Measurements from ENCODE around the gene TAF15. TPM values are rescaled to one million over a fixed set of nuclear protein-coding genes. Genes with fewer than 3 reads are reported as not detected.
A peak's percentile ranks its signal among the peaks of the same experiment; 100 is the strongest.

Gene TAF15
- total and polyA plus RNA-seq, 2 donors (not counting 1 experiment from before 2014, with no cell fraction given): 22.9 to 84.1 TPM

DNA sequence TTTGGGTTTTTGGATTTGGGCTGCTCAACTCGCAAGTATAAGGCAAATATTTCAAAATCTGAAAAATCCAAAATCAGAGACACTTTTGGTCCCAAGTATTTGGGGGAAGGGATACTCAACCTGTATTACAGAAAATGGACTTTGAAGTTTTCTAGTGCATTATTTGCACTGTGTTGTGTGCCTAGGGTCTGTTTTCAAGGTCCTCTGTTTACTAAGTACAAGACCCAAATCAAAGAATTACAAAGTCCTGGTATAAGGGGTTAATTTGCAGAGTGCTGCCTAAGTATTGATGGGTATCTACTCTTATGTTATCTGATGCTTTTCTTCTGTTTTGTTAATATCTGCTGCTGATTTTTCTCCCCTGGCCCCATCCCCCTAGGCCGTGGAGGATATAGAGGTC, 34.4 kb downstream of the TAF15 start:
- Histone ChIP-seq H2AFZ (ENCODE audit: low read length) (no peak overlapping the region), H3K4me1 (ENCODE audit: control insufficient read depth, extremely low read depth, insufficient read depth, low read length) (no peaks in the 10 kb centered on the region), H4K20me1 (ENCODE audit: control insufficient read depth, extremely low read depth, insufficient read depth, low read length) (no peaks in the 10 kb centered on the region), H3K9ac (ENCODE audit: insufficient read depth, low read length) (no peak overlapping the region), H3K79me2 (ENCODE audit: control insufficient read depth, insufficient read depth, low read length) (no peaks in the 10 kb centered on the region), H3K4me2 (ENCODE audit: extremely low read depth, insufficient read depth, low read length) (no peak overlapping the region), H3K4me3 (replicated peaks in 1 of 4; ENCODE audit: control extremely low read depth in 1 of 4, insufficient read depth in 1 of 4, low read depth in 3 of 4, low read length in 4 of 4) (no peak overlapping the region), H3K9me3 (ENCODE audit: control insufficient read depth, insufficient read depth, low read depth, low read length) (no peaks in the 10 kb centered on the region), H3K36me3 (ENCODE audit: control insufficient read depth, insufficient read depth, low read length) (no peaks in the 10 kb centered on the region), H3K27ac (ENCODE audit: insufficient read depth, low read length) (no peak overlapping the region), H3K27me3 (ENCODE audit: control insufficient read depth, insufficient read depth, low read length) (no peaks in the 10 kb centered on the region)
- TF ChIP-seq EZH2 (IDR thresholded peaks at IDR 0.05; ENCODE audit: low read length, missing control alignments) (no peak), CTCF (conservative IDR thresholded peaks at IDR 0.05 in 1 of 2, IDR thresholded peaks at IDR 0.05 in 1 of 2; ENCODE audit: low read depth in 1 of 2, low read length in 2 of 2) (no peak)
- DNase-seq (ENCODE audit: low read depth in 2 of 2): no peak

DNA sequence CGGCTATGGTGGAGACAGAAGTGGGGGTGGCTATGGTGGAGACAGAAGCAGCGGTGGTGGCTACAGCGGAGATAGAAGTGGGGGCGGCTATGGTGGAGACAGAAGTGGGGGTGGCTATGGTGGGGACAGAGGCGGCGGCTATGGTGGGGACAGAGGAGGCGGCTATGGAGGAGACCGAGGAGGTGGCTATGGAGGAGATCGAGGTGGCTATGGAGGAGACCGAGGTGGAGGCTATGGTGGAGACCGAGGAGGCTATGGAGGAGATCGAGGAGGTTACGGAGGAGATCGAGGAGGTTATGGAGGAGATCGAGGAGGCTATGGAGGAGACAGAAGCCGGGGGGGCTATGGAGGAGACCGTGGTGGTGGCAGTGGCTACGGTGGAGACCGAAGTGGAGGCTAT, 35.3 kb downstream of the TAF15 start:
- Histone ChIP-seq H3K36me3 (ENCODE audit: control insufficient read depth, insufficient read depth, low read length) (no peaks in the 10 kb centered on the region), H3K4me3 (replicated peaks in 1 of 4; ENCODE audit: control extremely low read depth in 1 of 4, insufficient read depth in 1 of 4, low read depth in 3 of 4, low read length in 4 of 4) (no peak overlapping the region), H2AFZ (ENCODE audit: low read length) (no peak overlapping the region), H3K27ac (ENCODE audit: insufficient read depth, low read length) (no peak overlapping the region), H3K27me3 (ENCODE audit: control insufficient read depth, insufficient read depth, low read length) (no peaks in the 10 kb centered on the region), H3K9ac (ENCODE audit: insufficient read depth, low read length) (no peak overlapping the region), H3K4me2 (ENCODE audit: extremely low read depth, insufficient read depth, low read length) (no peak overlapping the region), H3K9me3 (ENCODE audit: control insufficient read depth, insufficient read depth, low read depth, low read length) (no peaks in the 10 kb centered on the region), H3K79me2 (ENCODE audit: control insufficient read depth, insufficient read depth, low read length) (no peaks in the 10 kb centered on the region), H4K20me1 (ENCODE audit: control insufficient read depth, extremely low read depth, insufficient read depth, low read length) (no peaks in the 10 kb centered on the region), H3K4me1 (ENCODE audit: control insufficient read depth, extremely low read depth, insufficient read depth, low read length) (no peaks in the 10 kb centered on the region)
- DNase-seq (ENCODE audit: low read depth in 2 of 2): no peak
- no peak for TF ChIP-seq CTCF (conservative IDR thresholded peaks at IDR 0.05 in 1 of 2, IDR thresholded peaks at IDR 0.05 in 1 of 2; ENCODE audit: low read depth in 1 of 2, low read length in 2 of 2)
- TF ChIP-seq EZH2 (IDR thresholded peaks at IDR 0.05; ENCODE audit: low read length, missing control alignments): no peak

DNA sequence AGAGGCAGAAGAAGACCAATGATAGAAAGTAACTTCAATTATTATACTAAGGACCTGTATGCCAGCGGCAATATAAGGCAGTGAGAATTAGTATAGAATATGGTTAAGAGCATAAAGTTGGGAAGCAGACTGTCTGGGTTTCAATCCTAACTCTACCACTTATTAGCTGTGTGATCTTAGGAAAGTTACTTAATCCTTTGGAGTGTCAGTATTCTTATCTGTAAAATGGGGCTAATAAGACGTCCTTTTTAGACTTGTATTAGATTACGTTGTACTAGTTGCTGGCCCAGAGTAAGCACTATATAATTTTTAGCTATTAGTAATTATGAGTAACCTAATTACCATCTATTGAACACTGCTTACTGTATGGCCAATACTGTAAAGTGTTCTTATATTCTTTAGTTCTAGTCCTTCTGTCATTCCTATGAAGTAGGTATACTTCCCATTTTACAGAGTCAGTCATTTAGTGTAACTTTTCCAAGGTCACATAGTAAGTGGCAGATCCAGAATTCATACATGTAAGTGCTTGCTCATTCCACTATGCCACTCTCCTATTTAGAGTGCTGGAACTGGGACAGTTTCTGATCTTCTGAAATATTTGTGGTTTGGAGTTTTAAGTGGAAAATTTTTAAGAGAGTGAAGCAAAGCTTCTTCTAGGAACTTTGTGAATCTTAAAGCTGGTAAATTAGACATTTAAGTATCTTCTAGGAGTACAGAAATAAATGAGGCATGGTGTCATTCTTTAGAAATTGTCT, 36.9 kb downstream of the TAF15 start:
- Histone ChIP-seq H3K4me2 (ENCODE audit: extremely low read depth, insufficient read depth, low read length) (no peak overlapping the region), H3K9me3 (ENCODE audit: control insufficient read depth, insufficient read depth, low read depth, low read length) (no peaks in the 10 kb centered on the region), H3K27me3 (ENCODE audit: control insufficient read depth, insufficient read depth, low read length) (no peaks in the 10 kb centered on the region), H4K20me1 (ENCODE audit: control insufficient read depth, extremely low read depth, insufficient read depth, low read length) (no peaks in the 10 kb centered on the region), H3K9ac (ENCODE audit: insufficient read depth, low read length) (no peak overlapping the region), H3K27ac (ENCODE audit: insufficient read depth, low read length) (no peak overlapping the region), H3K4me1 (ENCODE audit: control insufficient read depth, extremely low read depth, insufficient read depth, low read length) (no peaks in the 10 kb centered on the region), H3K36me3 (ENCODE audit: control insufficient read depth, insufficient read depth, low read length) (no peaks in the 10 kb centered on the region), H3K4me3 (replicated peaks in 1 of 4; ENCODE audit: control extremely low read depth in 1 of 4, insufficient read depth in 1 of 4, low read depth in 3 of 4, low read length in 4 of 4) (no peak overlapping the region), H3K79me2 (ENCODE audit: control insufficient read depth, insufficient read depth, low read length) (no peaks in the 10 kb centered on the region), H2AFZ (ENCODE audit: low read length) (no peak overlapping the region)
- DNase-seq (ENCODE audit: low read depth in 2 of 2): peak in 1 of 2 donors; percentile 53
- TF ChIP-seq EZH2 (IDR thresholded peaks at IDR 0.05; ENCODE audit: low read length, missing control alignments) (no peak), CTCF (conservative IDR thresholded peaks at IDR 0.05 in 1 of 2, IDR thresholded peaks at IDR 0.05 in 1 of 2; ENCODE audit: low read depth in 1 of 2, low read length in 2 of 2) (no peak)
